Adrenal gland (tissue), 12 donors: ENCODE data around the gene S100A6. TPM values are rescaled to one million over a fixed set of nuclear protein-coding genes. Genes with fewer than 3 reads are reported as not detected.
"Not testable (repeated sequence)": the region's sequence is repeated elsewhere in the genome, so short reads cannot be mapped to it uniquely, and the experiment has no call there.

ENCODE experiments used
- DNase-seq, 7 donors: peaks; one replicate each; pipeline ENCODE4 v3.0.0-alpha.2; 2019 to 2020
- H3K27ac ChIP-seq, 5 donors: fragments of 200-600 bp; sonication (generic) in 4 of 5; 1 replicate in 3 of 5; 2 replicates in 2 of 5; pipeline versions ENCODE4 v1.5.1 to v1.8.0; 2016 to 2020; ENCODE audit warnings: mild to moderate bottlenecking in 1 of 5
- H3K27me3 ChIP-seq: fragments of 200-600 bp; 2 replicates; pipeline ENCODE4 v1.8.0; 2021
- H3K36me3 ChIP-seq, 2 donors: fragments of 200-600 bp; replicated peaks in 1 of 2; 1 replicate in 1 of 2; 2 replicates in 1 of 2; pipeline versions ENCODE4 v1.5.1 to v1.8.0; 2018 to 2022
- H3K4me1 ChIP-seq, 2 donors: fragments of 200-600 bp; replicated peaks in 1 of 2; 1 replicate in 1 of 2; 2 replicates in 1 of 2; pipeline versions ENCODE4 v1.5.1 to v1.8.0; 2018 to 2021
- H3K4me3 ChIP-seq, 4 donors: fragments of 200-600 bp; sonication (generic) in 3 of 4; one replicate each; pipeline ENCODE4 v1.5.1; 2016 to 2018
- H3K9me3 ChIP-seq, 3 donors: fragments of 200-600 bp; sonication (generic) in 1 of 3; replicated peaks in 1 of 3; 1 replicate in 2 of 3; 2 replicates in 1 of 3; pipeline versions ENCODE4 v1.5.1 to v1.8.0; 2016 to 2021
- POLR2A ChIP-seq, 2 donors: fragments of 450-650 bp; IDR thresholded peaks; one replicate each; pipeline ENCODE4 v1.6.1; 2017; ENCODE audit warnings: antibody characterized with exemption in 2 of 2, mild to moderate bottlenecking in 2 of 2, moderate library complexity in 1 of 2
- WGBS, 4 donors: extraction: QIAGEN DNeasy Blood & Tissue Kit in 2 of 4; methylation state at CpG; one replicate each; pipeline versions ENCODE4 v1.1.5 to v1.1.7; 2013 to 2017; 5-methylcytosine and 5-hydroxymethylcytosine counted together
- intact Hi-C, 2 donors: fragments of 100-400 bp; cut with DNase I; formaldehyde crosslinking; loops; one replicate each; pipeline versions ENCODE4 v1.14.1 to v1.15.0; 2022 to 2023
- polyA plus RNA-seq, 3 donors: library from polyadenylated mRNA; stranded (reverse); fragments of 200-250 nt in 2 of 3; fragments of 350-450 nt in 1 of 3; fragmentation: Illumina TruSeq in 1 of 3; extraction: RNeasy Lipid Tissue Mini Kit (QIAGEN cat#74804) in 1 of 3; gene quantifications; one replicate each; pipeline ENCODE4 v1.2.3, GENCODE V29; 2013 to 2014
- total RNA-seq, 9 donors: library from RNA; depleted of rRNA in 4 of 9; stranded (reverse); fragments of >200 nt in 4 of 9; fragments of 120-200 nt in 1 of 9; fragmentation: NEBNext Ultra II Directional in 1 of 9; extraction: Animal tissue kit (Norgen Biotek cat#: 25700) in 1 of 9; gene quantifications; one replicate each; pipeline versions ENCODE4 v1.1.0 to v1.2.4, GENCODE V29; 2013 to 2023
- TF ChIP-seq, protein P1 (sequence below), 6 experiments: fragments of 450-650 bp in 4 of 6; fragments of 200-600 bp in 2 of 6; sonication (generic) in 1 of 6; IDR thresholded peaks; 1 replicate in 5 of 6; 2 replicates in 1 of 6; pipeline versions ENCODE4 v1.5.1 to v1.8.0; 2016 to 2021; ENCODE audit warnings: antibody characterized with exemption in 6 of 6, mild to moderate bottlenecking in 2 of 6, moderate library complexity in 1 of 6
- donor health status: healthy with polysubstance abuse.
- donor health status: Bipolar disorder and iron deficiency.
- donor health status: DM: yes; HTN: yes; CAD: no.
- donor health status: DM: no; HTN: no; CAD: no.
- donor health status: DM: no; HTN: no; CAD: no.
- donor health status: DM: yes; HTN: yes; CAD: no.

S100A6 gene
- total and polyA plus RNA-seq, 12 donors = 39.4 to 4,129 (median 372) TPM

DNA sequence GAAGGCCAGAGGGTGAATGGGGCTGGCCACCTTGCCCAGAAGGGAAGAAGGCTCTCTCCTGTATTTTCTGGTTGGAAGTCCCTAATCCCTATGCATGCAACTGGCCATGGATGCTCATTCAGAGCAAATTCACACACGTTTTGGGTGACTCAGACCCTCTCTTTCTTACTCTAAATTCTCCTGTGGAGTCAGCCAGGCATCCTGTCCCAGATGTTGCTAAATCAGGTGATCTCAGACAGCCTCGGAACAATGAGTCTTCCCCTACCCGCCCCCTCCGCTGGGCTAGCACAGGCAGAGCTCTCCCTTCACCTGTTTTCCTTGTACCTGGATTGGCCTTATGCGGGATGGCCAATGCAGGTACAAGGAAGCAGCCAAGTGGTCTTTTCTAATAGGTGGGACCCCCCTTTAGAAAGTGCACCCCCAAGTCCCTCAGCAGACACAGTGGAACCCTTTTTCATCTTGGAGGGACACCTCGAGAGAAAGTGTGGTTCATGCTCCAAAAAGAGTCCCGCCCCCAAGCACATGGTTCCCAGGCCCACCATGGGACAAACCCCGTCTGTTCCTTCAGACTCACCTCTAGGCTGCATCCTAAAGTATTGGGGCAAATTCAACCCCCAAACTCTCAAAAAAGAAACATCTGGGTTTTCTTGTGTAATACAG, 8.6 kb downstream of the S100A6 start:
- no peaks in the 10 kb centered on the region for H3K9me3 ChIP-seq
- DNase-seq = no peak
- peak overlapping the region in 1 of 5 donors; percentile 39 for H3K27ac ChIP-seq
- H3K27me3 ChIP-seq = no peaks in the 10 kb centered on the region
- intact Hi-C loops = no loop called here
- 87 to 93% (median 90%) methylated on average over 8 of the region's 8 CpGs for WGBS, 4 donors
- TF ChIP-seq, protein P1, sequence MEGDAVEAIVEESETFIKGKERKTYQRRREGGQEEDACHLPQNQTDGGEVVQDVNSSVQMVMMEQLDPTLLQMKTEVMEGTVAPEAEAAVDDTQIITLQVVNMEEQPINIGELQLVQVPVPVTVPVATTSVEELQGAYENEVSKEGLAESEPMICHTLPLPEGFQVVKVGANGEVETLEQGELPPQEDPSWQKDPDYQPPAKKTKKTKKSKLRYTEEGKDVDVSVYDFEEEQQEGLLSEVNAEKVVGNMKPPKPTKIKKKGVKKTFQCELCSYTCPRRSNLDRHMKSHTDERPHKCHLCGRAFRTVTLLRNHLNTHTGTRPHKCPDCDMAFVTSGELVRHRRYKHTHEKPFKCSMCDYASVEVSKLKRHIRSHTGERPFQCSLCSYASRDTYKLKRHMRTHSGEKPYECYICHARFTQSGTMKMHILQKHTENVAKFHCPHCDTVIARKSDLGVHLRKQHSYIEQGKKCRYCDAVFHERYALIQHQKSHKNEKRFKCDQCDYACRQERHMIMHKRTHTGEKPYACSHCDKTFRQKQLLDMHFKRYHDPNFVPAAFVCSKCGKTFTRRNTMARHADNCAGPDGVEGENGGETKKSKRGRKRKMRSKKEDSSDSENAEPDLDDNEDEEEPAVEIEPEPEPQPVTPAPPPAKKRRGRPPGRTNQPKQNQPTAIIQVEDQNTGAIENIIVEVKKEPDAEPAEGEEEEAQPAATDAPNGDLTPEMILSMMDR (IDR thresholded peaks at IDR 0.05) = no peak
- TF ChIP-seq POLR2A (IDR thresholded peaks at IDR 0.05) = no peak
- H3K4me1 ChIP-seq = peaks cover 9 to 13% of the 10 kb centered on the region in 2 donors
- H3K36me3 ChIP-seq = no peaks in the 10 kb centered on the region
- no peak overlapping the region for H3K4me3 ChIP-seq

DNA sequence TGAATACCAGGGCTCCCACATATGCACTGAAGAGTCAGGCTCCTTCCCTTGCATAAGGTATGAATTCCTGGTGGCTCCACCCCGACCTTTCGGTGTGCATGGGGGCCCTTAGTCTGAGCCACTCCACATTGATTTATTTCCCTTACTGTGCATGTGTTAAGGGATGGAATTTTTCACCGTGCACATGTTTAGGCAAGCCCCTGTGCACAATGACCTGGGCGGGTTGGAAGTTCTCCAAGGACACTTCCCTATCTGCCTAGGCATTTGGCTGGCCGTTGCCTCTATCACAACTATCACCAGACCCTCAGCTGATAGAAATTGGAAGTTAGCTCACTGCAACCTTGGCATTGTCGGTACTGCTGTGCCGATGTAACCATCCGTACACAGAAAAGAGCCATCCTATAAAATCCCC, 9.7 kb downstream of the S100A6 start:
- peaks cover 9 to 13% of the 10 kb centered on the region in 2 donors for H3K4me1 ChIP-seq
- H3K36me3 ChIP-seq = no peaks in the 10 kb centered on the region
- H3K9me3 ChIP-seq = no peaks in the 10 kb centered on the region
- no peaks in the 10 kb centered on the region for H3K27me3 ChIP-seq
- intact Hi-C loops = no loop called here
- DNase-seq = peak in 6 of 7 donors; percentile 62 to 91 (median 78)
- TF ChIP-seq, protein P1 (IDR thresholded peaks at IDR 0.05) = no peak
- TF ChIP-seq POLR2A (IDR thresholded peaks at IDR 0.05) = peak in 1 of 2 donors; percentile 73
- H3K27ac ChIP-seq = peak overlapping the region in 2 of 5 donors; percentile 39 to 54
- no peak overlapping the region for H3K4me3 ChIP-seq
- 26 to 30% (median 28%) methylated on average over 7 to 8 of the region's 8 CpGs for WGBS, 4 donors

DNA sequence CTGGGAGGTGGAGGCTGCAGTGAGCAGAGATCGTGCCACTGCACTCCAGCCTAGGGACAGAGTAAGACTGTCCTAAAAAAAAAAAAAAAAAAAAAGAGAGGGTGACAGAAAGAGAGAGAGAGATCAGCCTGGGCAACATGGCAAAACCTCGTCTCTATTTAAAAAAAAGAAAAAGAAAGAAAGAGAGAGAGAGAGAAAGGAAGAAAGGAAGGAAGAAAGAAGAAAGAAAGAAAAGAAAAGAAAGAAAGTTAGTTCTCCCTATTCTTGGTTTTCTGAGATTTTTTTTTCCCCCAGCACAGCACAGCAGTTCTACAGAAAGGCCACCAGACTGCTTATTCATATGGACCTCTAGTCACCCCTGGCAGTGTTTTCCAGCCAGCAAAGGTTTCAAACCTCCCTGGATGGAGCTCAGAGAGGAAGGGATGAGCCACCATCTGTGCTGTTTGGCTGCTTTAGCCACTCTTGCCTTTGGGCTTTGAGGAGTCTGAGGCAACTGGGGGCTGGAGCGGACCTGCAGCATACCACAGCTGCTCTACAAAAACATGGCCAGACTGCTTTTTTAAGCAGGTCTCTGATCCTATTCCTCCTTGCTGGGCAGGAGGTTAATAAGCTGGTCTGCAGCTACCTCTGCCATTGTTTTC, 10.6 kb downstream of the S100A6 start:
- Histone ChIP-seq H3K27me3 (no peaks in the 10 kb centered on the region), H3K4me3 (no peak overlapping the region), H3K4me1 (peaks cover 9 to 13% of the 10 kb centered on the region in 2 donors), H3K9me3 (no peaks in the 10 kb centered on the region), H3K27ac (peak overlapping the region in 2 of 5 donors; percentile 12 to 39), H3K36me3 (no peaks in the 10 kb centered on the region)
- TF ChIP-seq POLR2A (IDR thresholded peaks at IDR 0.05) = no peak
- TF ChIP-seq, protein P1 (IDR thresholded peaks at IDR 0.05) = peak in 1 of 6 experiments; percentile 18
- intact Hi-C loops = no loop called here
- DNase-seq = peak in 1 of 7 donors; percentile 22
- WGBS, 4 donors = 43 to 53% (median 52%) methylated on average over 3 of the region's 3 CpGs

DNA sequence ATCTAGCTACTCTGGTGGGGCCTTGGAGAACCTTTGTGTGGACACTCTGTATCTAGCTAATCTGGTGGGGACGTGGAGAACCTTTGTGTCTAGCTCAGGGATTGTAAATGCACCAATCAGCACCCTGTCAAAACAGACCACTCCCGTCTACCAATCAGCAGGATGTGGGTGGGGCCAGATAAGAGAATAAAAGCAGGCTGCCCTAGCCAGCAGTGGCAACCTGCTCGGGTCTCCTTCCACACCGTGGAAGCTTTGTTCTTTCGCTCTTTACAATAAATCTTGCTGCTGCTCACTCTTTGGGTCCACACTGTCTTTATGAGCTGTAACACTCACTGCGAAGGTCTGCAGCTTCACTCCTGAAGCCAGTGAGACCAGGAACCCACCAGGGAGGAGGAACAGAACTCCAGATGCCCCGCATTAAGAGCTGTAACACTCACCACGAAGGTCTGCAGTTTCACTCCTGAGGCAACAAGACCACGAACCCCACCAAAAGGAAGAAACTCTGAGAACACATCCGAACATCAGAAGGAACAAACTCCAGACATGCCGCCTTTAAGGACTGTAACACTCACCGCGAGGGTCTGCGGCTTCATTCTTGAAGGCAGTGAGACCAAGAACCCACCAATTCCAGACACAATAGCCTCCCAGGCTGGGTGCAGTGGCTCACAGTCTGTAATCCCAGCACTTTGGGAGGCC, 13.3 kb downstream of the S100A6 start:
- H3K36me3 ChIP-seq, intact Hi-C loops, H3K27ac ChIP-seq, H3K4me3 ChIP-seq, H3K9me3 ChIP-seq, H3K27me3 ChIP-seq: not testable (repeated sequence)
- H3K4me1 ChIP-seq = peaks cover 9 to 13% of the 10 kb centered on the region in 2 donors
- 77 to 85% (median 79%) methylated on average over 13 to 14 of the region's 14 CpGs for WGBS, 4 donors
- peak in 2 of 7 donors; percentile 3 to 9 for DNase-seq

DNA sequence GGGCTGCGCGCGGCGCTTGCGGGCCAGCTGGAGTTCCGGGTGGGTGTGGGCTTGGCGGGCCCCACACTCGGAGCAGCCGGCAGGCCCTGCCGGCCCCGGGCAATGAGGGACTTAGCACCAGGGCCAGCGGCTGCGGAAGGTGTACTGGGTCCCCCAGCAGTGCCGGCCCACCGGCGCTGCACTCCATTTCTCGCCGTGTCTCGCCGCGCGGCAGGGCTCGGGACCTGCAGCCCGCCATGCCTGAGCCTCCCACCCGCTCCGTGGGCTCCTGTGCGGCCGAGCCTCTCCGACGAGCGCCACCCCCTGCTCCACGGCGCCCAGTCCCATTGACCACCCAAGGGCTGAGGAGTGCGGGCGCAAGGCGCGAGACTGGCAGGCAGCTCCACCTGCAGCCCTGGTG, 14.0 kb downstream of the S100A6 start:
- not testable (repeated sequence) for H3K27ac ChIP-seq
- DNase-seq = peak in 1 of 7 donors; percentile 17
- peaks cover 9 to 13% of the 10 kb centered on the region in 2 donors for H3K4me1 ChIP-seq

More for the DNA sequence above, 14.0 kb downstream of the S100A6 start:
- H3K36me3 ChIP-seq, intact Hi-C loops, H3K27me3 ChIP-seq, H3K9me3 ChIP-seq, H3K4me3 ChIP-seq: not testable (repeated sequence)
- WGBS, 4 donors = 92 to 95% (median 94%) methylated on average over 10 to 37 of the region's 37 CpGs
